HUDEP-2 (cell line): ENCODE data around the gene USPL1.
A peak's percentile ranks its signal among the peaks of the same experiment; 100 is the strongest.
"Not testable (repeated sequence)": the region's sequence is repeated elsewhere in the genome, so short reads cannot be mapped to it uniquely, and the experiment has no call there.

Source experiments
- DNase-seq, 76 experiments: peaks; one replicate each; lab custom pipeline; 2025; ENCODE audit not compliant: unreplicated experiment in 76 of 76; lab: John Stamatoyannopoulos, UW

USPL1 gene

DNA sequence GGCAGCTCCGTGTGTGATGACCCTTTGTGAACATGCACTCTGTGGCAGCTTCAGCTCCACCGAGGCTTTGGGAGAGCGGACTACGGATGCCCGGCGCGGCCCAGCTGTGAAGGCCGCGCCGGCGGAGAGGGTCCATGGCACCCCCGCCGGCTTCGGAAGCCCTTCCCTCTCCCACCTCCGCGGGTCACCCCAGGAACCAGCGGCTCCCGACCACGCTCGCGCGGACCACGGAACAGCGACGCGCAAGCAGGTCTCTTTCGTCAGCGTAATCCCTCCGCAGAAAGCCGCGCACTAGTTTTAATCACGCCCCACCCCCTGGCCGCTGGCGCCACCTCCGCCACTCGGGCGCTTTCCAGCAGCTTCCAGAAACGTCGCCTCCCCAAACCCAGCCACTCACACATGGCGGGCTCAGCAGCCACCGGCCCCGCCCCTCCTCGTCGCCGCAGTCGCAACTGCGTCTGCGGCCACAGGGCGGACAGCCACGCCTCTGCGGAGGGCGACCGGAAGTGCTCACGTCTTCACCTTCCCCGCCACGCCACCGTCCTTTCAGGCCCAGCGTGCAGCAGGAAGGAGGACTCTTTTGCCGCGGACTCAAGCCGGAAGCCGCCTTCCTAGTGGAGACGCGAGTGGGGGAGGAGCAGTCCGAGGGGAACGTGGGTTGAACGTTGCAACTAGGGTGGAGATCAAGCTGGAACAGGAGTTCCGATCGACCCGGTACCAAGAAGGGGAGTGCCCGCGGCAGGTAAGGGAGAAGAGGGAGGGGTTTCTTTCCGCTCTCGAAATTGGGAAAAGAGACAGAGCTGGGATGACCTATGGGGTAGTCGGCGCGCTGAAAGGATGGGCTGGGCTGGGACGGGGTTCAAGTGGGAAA is at the start of gene USPL1:
Gene USPL1, plus strand, starts transcription at position 606 of the 871 bp plus-strand sequence. CDS start 3,221 bp downstream, outside the sequence.
- peak; percentile 85 to 99 (median 97) for DNase-seq

DNA sequence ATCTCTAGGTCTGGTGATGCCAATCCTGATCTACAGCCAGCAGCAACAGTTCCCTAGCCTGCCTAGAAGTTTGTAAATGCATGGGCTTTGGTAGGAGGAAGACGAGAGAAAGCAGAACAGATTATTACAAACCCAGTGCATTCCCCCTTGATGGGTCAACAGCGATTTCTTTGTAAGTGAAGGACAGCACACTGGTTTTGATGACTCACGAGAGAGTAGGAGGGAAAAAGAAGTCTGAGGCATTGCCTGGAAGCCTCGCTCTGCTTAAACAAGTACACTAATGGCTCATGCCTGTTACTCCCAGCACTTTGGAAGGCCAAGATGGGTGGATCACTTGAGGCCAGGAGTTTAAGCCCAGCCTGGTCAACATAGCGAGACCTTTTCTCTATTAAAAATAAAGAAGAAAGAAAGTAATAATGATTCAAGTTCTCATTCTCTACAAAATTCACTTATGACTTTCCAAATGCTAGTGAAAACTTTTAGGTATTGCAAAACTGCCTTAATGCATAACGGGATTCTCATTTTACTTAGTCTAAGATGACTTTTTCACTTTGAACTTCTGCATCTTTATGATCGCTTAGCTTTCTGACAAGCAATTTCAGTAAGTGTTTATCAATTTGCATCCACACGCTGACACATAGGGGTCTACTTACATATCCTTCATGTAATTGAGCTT is 47.7 kb upstream of the USPL1 start:
- DNase-seq, result peak in 1 of 76 experiments; percentile 10

GRCh38 chr13:30570691-30571090 is 47.0 kb upstream of the USPL1 start:
- DNase-seq, result no peak

- peak in 17 of 76 experiments; percentile 3 to 51 (median 22) for DNase-seq
Measured at GRCh38 chr13:30572859-30573275, 44.9 kb upstream of the USPL1 start.

- DNase-seq, result peak in 67 of 76 experiments; percentile 2 to 79 (median 33)
Measured at GRCh38 chr13:30576528-30576927, 41.2 kb upstream of the USPL1 start.

DNA sequence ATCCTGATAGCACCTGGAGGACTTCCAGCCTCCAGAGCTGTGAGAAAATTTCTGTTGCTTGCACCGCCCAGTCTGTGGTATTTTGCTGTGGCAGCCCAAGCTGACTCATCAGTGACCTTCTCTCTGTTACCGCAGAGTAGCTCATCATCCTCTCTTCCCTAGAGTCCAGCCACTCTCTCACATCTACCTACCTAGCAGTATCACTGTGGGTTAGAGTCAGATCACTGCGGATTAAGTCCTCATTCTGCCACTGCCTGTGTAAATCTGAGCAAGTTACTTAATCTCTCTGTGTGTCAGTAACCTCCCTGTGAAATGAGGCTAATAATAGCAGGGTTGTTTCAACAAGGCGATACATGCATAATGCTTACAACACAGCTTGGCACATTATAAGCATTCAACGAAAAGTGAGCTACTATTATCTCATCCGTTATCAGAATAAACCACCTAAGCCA is 40.3 kb upstream of the USPL1 start:
- DNase-seq, result peak in 48 of 76 experiments; percentile 2 to 67 (median 30)

- DNase-seq, result no peak
Measured at GRCh38 chr13:30580852-30581502, 36.7 kb upstream of the USPL1 start.

GRCh38 chr13:30581582-30581981 is 36.1 kb upstream of the USPL1 start:
- peak in 8 of 76 experiments; percentile 1 to 36 (median 12) for DNase-seq

GRCh38 chr13:30584051-30584731 is 33.5 kb upstream of the USPL1 start:
- DNase-seq, result no peak

DNA sequence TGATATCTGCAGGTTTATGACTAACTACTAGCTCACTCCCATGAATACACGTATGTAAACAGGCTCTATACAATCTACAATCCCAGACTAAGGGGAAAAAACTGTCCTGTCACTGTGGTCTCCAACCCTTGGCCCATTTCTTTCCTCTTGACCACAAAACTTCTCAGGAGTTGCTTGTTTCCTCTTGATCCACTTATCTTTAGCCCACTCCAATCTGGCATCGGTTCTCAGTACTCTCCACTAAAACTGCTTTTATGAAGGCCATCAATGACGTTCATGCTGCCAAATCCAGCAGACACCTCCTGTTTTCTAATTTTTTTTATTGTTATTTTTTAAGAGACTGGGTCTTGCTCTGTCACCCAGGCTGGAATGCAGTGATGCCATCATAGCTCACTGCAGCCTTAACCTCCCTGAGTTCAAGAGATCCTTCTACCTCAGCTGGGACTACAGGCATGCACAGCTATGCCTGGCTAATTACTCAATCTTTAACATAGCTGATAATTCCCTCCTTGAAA is 31.9 kb upstream of the USPL1 start:
- DNase-seq, result no peak

DNA sequence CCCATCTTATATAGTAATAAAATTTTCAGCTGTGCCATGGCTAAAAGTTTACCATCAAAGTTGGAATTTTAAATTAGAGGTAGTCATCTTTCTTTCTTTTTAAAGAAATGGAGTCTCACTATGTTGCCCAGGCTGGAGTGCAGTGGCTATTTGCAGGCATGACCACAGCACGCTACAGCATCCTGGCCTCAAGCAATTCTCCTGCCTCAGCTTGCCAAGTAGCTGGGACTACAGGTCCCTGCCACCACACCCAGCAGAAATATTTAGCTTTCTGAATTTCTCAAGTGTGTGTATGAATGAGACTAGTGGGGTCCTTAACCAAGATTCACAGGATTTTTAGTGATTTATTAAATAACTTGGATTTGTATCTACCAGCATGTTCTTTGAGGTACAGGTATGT is 30.5 kb upstream of the USPL1 start:
- no peak for DNase-seq

DNA sequence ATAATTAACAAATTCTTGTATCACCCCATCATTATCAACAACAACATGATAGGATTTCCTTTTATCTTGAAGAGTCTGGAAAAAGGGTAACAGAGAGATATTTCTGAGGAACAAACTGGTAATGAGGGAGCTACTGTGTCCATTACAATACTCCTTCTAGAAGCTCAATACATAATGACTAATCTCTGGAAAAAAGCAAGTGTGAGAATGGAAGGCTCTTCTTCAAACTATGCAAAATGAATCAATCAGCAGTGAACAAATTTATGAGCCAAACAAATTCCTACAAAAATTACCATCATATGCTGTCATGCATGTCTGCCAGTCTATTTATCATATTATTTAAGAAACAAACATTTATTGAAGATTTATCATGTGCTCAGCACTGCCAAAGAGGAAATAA is 30.0 kb upstream of the USPL1 start:
- no peak for DNase-seq

DNA sequence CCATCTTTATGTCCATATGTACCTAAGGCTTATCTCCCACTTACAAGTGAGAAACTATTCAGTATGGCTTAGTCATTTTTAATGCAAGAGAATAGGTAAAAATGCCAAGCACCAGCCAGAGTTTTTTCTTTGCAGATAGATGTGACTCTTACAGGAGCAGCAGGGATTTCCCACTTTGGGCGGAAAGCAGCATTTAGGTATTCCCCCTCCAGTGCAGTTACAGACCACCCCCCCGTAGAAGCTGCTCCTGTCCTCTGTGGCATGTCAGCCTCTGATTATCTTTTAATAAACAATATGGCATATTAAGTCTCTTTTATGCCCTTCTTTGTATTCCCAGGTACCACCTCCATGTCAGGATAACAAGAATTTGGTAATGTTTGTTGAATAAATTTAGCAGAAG is 24.7 kb upstream of the USPL1 start:
- DNase-seq, result no peak

GRCh38 chr13:30600496-30600895 is 17.2 kb upstream of the USPL1 start:
- DNase-seq, result no peak

DNA sequence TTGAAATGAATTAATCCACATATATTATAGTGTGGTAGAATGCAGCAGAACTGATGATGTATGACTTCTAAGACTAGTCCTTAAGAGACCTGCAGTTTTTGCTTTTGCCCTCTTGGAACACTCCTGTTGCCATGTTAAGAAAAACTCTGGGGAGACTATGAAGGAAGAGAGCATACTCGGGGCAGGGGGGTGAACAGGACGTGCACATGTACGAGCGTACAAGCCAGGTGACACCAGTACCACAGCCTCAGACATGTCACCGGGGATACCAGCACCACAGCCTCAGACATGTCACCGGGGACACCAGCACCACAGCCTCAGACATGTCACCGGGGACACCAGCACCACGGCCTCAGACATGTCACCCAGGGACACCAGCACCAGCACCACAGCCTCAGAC is 15.9 kb upstream of the USPL1 start:
- DNase-seq, result no peak

- no peak for DNase-seq
Measured at GRCh38 chr13:30605052-30605451, 12.7 kb upstream of the USPL1 start.

DNA sequence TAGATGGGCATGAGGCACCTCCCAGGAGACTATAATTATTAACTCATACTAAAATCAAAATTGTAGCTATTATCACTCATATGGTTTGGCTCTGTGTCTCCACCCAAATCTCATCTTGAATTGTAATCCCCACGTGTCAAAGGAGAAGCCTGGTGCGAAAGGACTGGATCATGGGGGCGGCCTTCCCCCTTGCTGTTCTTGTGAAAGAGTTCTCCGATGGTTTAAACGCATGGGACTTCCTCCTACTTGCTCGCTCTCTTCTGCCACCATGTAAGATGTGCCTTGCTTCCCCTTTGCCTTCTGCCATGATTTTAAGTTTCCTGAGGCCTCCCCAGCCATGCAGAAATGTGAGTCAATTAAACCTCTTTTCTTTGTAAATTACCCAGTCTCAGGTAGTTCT is 10.5 kb upstream of the USPL1 start:
- DNase-seq, result not testable (repeated sequence)

DNA sequence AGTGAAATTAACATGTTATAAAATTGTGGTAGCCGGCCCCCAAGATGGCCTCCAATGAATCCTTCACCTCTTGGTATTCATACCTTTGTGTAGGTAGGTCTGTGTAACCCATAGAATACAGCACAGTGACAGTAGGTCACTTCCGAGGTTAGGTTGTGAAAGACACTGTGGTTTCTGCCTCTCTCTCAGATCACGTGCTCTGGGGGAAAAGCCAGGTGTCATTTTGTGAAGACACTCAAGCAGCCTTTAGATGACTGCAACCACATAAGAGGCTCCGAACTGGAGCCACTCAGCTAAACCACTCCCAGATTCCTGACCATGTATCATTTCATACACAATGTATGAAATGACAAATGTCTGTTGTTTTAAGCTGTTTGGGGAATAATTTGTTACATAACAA is 9.8 kb upstream of the USPL1 start:
- no peak for DNase-seq

GRCh38 chr13:30608364-30608763 is 9.4 kb upstream of the USPL1 start:
- DNase-seq, result no peak

- no peak for DNase-seq
Measured at GRCh38 chr13:30610311-30610710, 7.4 kb upstream of the USPL1 start.
